ENCODE data around the gene TAF4.

Gene TAF4

DNA sequence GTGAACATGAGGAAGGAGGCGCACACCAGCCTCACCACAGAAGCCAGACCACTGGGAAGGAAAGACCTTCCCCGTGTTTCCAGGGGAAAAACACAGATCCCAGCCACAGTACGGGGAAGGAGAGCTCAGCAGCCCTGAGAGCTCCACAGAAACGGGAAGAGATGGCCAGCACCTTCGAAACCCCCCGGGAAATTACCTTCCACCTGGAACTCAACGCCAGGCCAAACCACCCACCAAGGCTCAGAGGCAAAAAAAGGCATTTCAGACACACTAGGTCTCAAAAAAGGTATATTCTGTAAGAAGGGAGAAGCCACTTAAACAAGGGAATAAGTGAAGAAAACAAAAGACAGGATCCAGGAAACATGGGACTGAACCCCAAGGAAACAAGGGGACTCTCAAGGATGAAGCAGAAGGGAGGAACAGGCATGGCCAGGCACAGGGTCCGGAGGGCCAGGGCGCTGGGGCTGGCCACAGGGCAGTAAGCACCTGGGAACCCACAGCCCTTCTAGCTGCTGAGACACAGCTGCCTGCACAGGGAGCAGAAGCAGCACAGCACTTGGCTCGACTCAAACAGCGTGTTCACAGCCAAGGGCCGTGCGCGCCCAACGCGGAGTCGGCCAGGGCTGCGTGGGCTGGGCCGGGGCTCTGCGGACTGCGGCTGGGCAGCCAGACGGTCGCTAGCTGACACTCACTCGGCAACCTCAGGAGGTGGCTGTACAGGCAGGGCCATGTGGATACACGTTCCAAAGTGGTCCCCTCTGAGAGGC is 44.6 kb downstream of the TAF4 start:
- no peak for DNase-seq

DNA sequence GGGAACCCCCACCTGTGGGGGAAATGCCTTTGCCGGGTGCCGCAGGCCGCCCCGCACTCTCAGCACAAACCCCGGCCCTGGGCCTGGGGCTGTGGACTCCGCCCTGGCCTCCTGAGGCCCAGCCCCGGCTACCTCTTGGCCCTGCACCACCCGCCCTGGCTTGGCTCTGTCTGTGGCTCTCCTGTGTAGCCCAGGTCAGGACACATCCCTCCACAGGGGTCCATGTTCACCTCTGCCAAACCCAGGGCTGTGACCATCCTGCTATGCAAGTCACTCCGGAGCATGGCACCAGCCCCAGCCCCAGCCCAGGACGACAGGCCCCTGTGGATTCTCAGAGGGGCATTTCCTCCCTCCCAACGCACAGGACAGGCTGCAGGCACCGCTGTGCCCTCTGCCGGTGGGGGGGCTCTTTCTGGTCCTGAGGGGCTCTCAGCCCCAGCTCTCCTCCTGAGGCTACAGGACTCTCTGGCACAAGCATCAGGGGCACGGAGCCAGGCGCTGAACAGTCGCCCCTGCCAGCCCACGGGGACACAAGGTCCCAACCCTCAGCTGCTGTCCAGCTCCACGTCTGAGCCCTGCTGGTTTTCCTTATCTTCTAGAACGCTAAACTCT is 45.7 kb downstream of the TAF4 start:
- DNase-seq: no peak

DNA sequence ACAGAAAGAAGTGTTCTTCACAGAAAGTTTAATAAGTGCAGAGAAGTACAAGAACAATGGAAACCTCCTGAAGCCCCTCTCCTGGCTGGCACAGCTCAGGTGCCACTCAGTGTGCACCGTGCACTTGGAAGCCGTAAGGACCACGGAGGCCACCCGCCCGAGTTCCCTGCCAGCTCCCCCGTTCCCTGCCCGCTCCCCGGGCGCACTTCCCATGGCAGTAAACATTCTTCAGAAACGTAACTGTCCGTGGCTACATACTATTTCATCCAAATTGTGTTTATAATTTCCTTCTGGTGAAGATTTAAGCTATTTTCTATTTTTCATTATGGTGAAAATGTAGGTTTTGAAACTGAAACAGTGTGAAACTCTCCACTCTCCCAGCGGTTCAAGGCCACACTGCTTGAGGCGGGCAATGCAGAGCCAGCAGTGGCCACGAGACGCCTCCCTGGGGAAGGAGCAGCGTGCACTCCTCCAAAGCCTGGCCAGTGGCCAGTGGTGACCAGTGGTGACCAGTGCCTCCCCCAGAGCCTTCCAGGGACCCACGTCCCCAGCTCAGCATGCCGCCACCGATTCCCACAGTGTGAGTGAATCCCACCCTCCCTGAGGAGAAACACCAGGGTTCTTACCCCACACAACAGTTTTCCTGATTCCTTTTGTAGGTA is 46.4 kb downstream of the TAF4 start:
- no peak for DNase-seq

DNA sequence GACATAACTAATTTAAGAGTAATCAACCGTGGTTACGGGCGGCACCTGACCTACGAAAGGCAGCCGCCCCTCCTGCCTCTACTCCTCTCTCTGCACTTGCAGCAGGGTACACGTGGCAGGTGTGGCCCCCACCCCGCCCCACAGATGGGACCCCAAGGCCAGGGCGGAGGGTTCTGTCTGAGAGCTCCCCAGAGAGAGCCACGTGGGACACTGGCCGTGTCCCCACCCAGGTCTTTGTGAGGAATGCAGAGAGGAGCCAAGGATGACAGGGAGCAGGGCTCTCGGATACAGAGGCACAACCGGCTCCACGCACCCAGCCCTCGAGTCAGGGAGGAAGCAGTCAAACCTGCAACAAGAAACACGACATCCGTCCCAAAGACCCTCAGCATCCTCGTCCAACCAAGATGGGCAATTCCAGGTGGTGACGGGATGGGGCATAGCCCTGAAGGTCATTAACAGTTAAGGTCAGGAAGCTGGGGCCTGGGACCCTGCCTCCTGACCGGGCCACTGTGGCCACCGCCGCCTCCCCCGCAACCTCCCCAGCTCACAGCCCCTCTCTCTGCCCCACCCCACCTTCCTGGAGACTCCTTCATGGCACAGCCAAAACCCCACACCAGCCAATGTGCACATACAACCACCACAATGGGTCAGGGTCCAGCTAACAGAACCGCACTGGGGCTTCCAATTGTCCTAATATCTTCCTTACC is 47.1 kb downstream of the TAF4 start:
- DNase-seq: no peak

DNA sequence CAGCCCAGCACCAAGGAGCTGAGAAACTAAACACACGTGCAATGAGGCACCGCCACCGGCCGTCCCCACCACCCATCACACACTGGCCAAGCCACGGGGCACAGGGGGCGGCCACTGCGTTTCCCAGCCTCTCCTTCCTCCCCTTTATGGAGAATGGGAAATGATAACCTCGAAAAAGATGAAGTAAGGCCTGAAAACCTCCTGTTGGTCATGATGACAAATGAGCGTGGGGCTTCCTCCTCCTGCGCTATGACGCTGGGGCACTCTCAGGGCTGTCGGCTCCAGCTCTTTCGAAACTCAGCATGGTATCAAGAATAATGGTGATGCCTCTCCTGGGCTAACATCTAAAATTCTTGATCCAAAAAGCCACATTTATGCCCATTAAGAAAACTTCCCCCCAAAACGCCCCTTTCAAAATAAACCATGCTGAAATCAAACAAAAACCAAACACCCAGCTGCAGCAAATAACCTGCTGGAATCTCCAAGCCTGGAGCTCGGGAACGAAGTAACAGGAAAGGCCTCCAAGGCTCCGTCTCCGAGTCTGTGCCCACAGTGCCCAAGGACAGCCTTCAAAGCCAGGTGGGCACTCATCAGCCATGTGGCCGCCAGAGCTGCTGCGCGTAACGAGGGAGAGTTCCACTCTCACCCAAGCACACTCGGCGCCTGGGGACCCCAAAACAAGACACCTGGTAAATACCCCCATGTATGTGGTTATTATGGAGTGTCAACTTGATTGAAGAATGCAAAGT is 50.0 kb downstream of the TAF4 start:
- DNase-seq: no peak

DNA sequence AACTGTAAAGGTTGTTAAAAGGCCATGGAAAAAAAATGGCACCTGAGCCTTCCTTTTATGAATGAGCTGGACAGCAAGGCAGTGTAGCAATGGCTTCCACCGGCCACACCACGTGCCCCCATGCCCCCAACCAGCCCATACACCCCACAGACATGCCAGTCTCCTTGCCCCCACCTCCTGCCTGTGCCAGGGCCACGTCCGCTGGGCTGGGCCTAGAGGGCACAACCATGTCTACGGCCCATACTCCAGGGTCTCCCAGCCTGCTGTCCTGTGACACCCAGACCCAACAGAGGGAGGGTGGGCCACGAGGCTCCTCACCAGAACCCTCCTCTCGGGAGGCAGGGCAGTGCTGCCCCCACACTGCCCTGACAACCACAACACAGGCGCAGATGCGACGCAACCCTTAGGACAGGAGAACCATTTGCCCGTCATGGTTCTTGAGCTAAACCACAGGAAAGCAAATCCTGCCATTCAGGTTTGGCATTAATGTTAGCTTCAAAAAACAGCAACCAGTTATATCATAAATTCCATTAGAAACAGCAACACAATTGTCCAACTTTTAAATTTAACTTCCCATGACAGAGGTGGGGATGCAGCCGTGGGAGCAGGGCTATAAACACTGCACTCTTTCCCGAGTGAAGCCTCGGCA is 50.7 kb downstream of the TAF4 start:
- no peak for DNase-seq

DNA sequence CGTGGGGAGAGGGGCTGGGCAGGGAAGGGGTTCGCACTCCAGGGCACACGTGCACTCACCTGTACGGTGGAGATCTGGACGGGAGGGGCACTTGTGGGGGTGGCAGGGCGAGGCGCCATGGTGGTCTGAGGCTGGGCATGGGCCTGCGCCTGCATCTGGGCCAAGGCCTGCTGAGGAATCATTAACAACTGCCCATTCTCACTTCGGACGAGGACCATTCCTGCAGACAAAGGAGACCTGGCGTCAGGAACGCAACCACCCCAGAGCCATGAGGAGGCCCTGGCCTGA is 51.2 kb downstream of the TAF4 start:
- DNase-seq: no peak

DNA sequence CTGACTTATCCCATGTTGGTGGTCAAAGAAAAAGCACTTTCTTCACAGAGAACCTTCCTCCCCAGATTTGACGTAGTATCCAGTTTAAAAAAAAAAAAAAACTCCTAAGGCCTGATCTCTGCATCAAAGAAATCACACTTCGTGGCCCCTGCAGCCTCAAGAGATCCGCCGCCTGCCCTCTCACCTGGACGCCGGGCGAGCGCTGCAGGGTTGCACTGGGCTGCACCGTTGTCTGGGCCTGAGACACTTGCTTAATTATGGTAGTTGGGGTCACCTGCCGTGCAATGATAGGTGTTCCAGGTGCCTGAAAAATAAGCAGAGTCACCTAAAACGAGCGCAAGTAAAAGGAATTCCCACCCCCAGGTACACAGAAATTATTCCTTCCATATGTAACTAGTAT is 53.0 kb downstream of the TAF4 start:
- no peak for DNase-seq

DNA sequence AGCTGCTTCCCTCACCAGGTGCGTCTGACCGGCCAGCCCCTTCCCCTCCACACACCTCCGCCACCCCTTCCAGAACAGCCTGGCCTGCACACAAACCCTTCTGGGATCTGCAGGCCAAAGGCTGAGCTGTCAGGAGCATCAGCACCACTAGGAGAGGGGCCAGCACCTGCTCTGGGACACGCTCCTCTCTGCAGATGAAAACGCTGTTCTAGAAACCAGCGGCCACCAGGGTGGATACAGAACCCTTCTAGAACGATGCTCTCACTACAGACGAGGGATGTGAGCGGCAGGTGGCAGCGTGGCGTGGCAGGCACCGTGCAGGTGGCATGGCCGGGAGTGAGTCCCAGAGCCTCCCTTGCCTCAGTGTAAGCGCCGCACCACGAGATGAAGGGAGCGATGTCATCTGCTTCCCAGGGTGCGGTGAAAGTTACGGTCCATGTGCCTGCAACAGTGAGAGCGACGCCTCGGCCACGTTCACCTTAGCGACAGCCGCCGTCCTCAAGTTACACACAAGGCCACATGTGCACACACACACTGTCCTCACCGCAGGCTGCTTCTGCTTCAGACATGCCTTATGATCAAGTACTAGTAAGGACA is 53.6 kb downstream of the TAF4 start:
- DNase-seq: no peak

DNA sequence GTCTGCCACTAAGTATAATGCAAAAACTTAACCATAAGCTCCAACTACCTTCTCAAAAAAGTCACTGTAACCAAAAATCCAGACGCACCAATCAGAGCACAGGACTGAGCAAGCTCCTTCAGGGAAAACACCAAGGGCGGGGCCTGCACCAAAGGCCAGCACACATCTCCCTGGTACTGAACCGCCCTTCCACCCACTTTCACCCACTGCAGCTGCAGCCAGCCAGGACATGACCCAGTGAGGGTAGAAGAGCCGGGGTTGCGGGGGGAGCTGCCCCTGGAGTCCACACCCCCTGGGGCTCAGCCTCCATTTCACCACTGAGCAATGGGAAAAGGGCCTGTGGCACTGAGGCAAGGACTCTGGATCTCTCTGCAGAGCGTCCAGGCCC is 54.3 kb downstream of the TAF4 start:
- DNase-seq: no peak

DNA sequence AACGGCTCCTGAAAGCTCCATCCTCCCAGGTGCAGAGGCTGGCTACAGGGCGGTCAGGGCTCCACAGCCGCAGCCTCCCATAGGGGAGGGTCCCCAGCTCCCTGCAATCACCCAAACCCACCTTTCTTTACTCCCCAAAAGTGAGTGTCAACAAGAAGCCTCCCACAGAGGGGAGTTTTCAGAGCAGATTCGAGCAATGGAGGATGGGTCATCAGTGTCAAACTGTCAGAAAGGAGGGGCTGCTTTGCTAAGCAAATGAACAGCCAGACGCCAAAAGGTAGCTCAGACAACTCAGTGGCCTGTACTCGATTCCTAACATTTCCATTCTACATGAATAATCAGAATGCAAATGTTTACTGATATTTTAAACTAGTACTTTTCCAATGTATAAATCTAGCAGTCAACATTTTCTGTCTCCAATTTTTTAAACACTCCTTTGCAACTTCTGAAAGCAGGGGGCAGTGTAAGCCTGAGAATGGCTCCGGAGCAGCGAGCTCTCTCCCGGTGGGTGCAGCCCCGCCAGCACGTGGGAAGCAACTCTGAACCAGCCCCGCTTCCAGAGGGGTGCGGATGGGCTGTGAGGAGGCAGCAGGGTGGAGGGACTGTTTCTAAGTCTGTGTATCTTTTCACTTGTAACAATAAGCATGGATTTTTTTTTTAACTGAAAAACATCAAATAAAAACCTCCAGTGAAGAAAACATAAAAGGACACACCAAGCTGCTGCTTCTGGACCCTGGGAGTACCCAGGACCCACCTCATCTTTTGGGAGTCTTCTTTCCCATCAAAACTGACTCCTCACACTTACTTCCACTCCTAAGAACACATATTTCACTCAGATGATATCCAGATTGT is 54.9 kb downstream of the TAF4 start:
- DNase-seq: peak in 4 of 5 experiments; percentile 15 to 56 (median 48)

DNA sequence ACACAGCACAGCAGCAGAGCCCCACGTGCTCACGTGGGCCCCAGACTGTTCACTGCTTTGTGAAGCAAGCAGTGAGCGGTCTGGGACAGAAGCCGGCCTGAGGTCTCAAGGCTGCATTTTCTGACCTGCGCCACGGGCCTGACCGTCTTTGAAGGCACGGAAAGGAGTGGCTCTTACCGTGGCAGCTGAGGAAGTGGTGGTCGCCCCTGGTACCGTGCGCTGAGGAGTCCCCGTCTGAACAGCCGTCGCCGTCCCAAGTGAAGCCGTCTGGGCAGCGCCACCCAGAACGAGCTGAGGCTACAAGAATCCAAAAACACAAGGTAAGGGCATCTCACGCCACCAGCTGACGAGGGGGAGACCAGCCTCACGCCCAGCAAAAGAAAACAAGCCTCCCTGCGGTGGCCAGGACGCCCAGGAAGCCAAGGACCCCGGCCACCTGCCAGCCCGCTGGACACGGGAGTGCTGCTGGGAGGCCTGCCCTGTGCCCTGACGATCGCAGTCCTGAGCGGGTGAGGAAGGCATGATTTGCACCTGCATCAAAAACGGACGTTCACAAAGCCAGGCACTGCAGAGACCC is 55.7 kb downstream of the TAF4 start:
- no peak for DNase-seq

DNA sequence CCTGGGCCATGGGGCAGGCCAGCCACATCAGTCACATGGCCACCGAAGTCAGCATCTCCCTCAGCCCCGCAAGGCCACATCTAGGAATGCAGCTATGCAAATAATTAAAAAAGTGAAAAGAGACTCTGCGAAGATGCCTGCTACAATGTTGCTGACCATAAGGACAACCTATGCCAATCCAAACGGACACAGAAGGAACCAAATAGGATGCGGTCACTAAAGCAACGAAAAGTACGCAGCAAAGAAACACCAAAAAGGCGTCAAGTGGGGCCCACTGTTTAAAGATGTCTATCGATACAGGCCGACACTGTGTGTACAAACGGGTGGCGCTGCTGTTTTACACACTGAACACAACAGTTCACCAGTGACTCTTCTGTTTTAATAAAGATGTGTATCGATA is 56.4 kb downstream of the TAF4 start:
- no peak for DNase-seq

DNA sequence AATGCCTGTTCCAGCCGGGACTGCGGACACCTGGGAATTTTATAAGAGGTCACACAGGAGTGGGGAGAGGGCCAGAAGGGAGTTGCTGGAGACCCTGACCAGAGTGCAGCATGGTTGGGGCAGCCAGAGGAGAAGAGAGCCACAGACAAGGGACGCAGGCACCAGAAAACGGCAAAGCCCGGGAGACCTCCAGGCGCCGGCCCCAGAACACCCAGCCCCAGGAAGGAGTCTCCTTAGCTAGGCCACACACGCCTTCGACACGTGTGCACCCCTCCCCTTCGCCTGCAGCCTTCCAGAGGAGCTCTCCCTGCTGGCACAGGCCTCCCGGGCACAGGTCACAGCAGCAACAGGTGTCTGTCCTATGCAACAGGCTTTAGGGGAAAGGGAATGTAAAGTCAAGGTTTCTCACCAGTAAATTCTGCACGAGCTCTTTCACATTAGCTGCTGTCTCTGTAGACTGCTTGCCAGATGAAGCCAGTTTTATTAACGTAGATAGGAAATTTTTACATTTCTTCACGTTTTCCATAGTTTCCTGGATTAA is 57.0 kb downstream of the TAF4 start:
- DNase-seq: no peak

DNA sequence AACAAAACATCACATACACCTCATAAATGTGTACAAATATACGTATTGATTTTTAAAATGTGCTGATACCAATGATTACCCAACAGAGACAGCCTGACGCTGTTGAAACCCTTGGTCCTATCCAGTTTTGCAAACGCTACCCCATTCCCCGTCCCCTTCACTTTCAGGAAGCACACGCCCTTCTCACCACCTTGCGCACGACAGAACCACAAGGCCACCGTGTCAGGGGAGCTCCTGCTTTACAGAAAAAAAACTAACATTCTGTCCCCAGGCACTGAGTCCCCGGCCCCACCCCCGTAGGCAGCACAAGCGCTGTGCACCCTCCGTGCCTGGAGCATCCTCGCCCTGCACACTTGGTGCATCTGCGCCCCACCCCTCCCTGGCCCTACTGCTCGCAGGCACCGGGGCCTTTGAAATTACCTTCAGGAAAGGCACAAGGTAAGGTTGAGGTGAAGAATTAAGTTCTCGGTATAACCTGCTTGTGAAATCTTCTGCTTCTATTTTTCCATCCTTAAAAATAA is 58.5 kb downstream of the TAF4 start:
- peak in 1 of 5 experiments; percentile 30 for DNase-seq

DNA sequence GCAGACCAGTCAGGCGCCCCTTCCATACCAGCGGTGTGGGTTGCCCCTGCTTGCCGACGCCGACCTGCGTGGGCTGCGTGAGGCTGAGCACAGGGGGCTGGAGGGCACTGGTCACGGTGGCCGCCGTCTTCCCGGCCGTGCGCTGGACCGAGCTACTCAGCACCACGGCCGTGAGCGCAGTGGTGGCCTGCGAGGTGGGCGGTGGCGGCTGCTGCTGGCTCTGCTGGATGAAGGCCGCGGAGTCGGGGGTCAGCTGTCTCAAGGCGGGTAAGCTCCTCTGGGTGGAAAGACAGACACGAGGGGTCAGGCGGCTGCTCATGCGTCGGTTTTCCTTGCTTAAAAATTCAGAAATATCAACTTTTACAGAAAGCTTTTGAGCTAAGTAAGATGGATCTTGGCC is 59.2 kb downstream of the TAF4 start:
- no peak for DNase-seq

DNA sequence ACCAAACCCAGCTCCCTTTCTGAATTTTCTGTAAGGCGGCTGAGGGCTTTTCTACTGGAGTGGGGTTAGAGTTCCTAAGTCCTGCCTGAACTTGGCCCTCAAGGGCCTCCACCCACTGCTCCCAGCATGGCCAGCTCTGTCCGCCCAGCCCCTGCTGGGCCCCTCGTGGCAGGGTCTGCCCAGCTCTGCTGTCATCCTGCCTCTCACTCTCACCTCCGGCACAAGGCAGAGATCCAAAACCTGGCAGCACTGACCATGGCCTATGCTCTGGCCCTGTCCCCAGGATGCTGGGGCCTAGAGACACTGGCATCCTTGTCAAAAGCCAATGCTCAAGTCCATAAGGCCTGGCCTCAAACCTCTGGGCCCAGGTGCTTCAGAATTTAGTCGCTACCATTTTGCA is 61.1 kb downstream of the TAF4 start:
- no peak for DNase-seq

DNA sequence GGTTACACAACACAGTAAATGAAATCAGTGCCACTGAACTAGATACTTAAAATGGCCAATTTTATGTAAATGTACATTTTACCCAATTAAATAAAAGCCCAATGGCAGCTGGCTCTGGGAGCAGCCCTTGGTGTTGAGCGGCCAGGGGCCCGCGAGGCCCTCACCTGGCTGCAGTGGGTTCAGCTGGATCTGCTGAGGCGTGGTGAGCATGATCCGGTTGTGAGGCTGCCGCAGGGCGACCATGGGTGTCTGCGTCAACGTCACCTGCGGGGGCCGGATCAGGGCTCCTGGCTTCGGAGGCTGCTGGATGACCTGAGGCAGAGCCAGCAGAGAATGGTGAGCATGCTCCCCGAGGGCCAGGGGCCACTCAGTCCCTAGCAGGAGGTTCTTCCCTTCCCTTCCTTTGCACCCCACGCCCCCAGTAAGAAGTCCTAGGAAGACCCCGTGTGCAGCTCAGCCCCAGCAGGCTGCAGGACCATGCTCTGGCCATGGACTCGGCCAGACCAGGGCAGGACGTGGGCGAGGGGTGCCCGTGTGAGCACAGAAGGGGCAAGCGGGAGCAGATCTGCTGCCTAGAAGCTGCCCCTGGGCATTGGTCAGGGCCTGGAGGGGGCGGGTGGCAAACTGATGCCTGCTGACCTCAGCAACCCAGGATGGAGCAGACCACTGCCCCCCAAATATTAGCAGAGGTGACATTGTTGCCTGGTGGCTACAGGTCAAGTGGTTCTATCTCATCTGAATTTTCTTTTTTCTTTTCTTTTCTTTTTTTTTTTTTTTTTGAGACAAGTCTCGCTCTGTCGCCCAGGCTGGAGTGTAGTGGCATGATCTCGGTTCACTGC is 61.9 kb downstream of the TAF4 start:
- DNase-seq: no peak

DNA sequence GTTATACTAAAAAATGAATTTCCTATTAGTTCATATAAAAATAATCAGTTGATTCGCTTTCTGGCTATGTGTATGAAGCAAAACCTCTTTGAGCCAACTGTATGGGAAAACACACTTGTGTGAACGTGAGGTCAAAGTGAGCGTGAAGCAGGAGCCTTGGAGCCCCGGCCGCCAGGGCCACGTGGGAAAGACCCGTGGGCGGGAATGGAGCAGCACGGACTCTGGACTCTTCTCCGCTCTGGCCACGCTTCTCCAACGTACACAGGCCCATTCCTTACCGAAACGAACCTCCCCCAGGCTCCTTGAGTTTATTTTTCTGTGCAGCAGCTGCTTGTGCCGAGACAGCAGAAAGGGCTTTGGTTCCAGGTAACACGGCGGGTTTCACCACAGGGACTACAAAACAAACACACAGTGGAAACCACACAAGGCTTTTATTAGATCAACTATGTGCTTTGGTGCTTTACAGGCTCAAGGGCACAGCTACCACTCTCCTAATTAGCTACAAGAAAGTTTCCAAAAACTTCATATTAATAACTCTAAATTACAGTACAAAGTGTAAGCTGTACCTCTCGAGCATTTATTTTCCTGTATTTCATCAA is 62.7 kb downstream of the TAF4 start:
- no peak for DNase-seq
